HL-60 (cell line): ENCODE data around the gene DNAH17.

Experiments
- DNase-seq, 2 experiments: peaks; one replicate each; pipeline ENCODE4 v3.0.0-alpha.2; 2010 to 2020; ENCODE audit warnings: low read depth in 1 of 2, low spot score in 1 of 2
- H3K27ac ChIP-seq: fragments of 250-450 bp; sonication (Bioruptor Pico); replicated peaks from 2 replicates; pipeline ENCODE4 v1.5.1; 2020; ENCODE audit warnings: mild to moderate bottlenecking, moderate library complexity
- H3K27me3 ChIP-seq: fragments of 250-450 bp; sonication (Bioruptor Pico); 2 replicates; pipeline ENCODE4 v1.5.1; 2021; ENCODE audit warnings: mild to moderate bottlenecking, moderate library complexity; ENCODE audit not compliant: insufficient read depth, poor library complexity, severe bottlenecking
- H3K4me3 ChIP-seq: replicated peaks from 2 replicates; pipeline ENCODE4 v1.5.1; 2011; ENCODE audit warnings: mild to moderate bottlenecking, control low read depth, low read length; ENCODE audit not compliant: insufficient read depth
- GABPA ChIP-seq: IDR thresholded peaks from 2 replicates; pipeline ENCODE4 v1.6.1; 2012; ENCODE audit warnings: low read depth
- POLR2AphosphoS5 ChIP-seq: IDR thresholded peaks from 2 replicates; pipeline ENCODE4 v1.6.1; 2012; ENCODE audit warnings: low read depth
- SPI1 ChIP-seq: IDR thresholded peaks from 2 replicates; pipeline ENCODE4 v1.6.1; 2012; ENCODE audit warnings: low read depth, mild to moderate bottlenecking, borderline replicate concordance
- TF ChIP-seq, protein P1 (sequence below): IDR thresholded peaks from one replicate; pipeline ENCODE4 v1.5.1; 2011; ENCODE audit warnings: low read length, control low read depth, inconsistent platforms; ENCODE audit not compliant: insufficient read depth
- TF ChIP-seq, protein P2 (sequence below): IDR thresholded peaks from 2 replicates; pipeline ENCODE4 v1.6.1; 2012; ENCODE audit warnings: low read depth; ENCODE audit not compliant: insufficient replicate concordance

The DNAH17 gene

DNA sequence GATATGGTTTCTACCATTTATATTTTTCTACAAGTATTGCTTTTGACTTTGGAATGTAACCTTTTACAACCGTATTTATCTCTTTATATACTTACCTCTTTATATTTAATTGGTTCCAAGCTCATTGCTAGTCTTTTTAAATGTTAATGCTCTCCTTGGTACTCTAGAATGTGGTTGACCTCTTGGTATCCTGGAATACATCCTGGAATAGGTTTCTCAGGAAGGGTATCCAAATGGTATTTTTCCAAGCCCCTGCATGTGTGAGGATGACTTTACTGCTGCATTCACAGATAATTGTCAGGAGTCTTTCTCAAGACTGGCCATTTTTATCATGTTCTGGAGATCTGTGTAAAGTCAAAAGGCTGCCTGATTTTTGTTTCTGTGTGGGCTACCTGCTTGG lies 30.2 kb downstream of the DNAH17 start:
- H3K27me3 ChIP-seq, result no peaks in the 10 kb centered on the region
- DNase-seq, result no peak
- TF ChIP-seq, protein P1, sequence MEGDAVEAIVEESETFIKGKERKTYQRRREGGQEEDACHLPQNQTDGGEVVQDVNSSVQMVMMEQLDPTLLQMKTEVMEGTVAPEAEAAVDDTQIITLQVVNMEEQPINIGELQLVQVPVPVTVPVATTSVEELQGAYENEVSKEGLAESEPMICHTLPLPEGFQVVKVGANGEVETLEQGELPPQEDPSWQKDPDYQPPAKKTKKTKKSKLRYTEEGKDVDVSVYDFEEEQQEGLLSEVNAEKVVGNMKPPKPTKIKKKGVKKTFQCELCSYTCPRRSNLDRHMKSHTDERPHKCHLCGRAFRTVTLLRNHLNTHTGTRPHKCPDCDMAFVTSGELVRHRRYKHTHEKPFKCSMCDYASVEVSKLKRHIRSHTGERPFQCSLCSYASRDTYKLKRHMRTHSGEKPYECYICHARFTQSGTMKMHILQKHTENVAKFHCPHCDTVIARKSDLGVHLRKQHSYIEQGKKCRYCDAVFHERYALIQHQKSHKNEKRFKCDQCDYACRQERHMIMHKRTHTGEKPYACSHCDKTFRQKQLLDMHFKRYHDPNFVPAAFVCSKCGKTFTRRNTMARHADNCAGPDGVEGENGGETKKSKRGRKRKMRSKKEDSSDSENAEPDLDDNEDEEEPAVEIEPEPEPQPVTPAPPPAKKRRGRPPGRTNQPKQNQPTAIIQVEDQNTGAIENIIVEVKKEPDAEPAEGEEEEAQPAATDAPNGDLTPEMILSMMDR, result no peak
- TF ChIP-seq POLR2AphosphoS5 (no peak), SPI1 (no peak), GABPA (no peak)
- TF ChIP-seq, protein P2, sequence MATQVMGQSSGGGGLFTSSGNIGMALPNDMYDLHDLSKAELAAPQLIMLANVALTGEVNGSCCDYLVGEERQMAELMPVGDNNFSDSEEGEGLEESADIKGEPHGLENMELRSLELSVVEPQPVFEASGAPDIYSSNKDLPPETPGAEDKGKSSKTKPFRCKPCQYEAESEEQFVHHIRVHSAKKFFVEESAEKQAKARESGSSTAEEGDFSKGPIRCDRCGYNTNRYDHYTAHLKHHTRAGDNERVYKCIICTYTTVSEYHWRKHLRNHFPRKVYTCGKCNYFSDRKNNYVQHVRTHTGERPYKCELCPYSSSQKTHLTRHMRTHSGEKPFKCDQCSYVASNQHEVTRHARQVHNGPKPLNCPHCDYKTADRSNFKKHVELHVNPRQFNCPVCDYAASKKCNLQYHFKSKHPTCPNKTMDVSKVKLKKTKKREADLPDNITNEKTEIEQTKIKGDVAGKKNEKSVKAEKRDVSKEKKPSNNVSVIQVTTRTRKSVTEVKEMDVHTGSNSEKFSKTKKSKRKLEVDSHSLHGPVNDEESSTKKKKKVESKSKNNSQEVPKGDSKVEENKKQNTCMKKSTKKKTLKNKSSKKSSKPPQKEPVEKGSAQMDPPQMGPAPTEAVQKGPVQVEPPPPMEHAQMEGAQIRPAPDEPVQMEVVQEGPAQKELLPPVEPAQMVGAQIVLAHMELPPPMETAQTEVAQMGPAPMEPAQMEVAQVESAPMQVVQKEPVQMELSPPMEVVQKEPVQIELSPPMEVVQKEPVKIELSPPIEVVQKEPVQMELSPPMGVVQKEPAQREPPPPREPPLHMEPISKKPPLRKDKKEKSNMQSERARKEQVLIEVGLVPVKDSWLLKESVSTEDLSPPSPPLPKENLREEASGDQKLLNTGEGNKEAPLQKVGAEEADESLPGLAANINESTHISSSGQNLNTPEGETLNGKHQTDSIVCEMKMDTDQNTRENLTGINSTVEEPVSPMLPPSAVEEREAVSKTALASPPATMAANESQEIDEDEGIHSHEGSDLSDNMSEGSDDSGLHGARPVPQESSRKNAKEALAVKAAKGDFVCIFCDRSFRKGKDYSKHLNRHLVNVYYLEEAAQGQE, result no peak
- no peak overlapping the region for H3K27ac ChIP-seq
- H3K4me3 ChIP-seq, result no peak overlapping the region

DNA sequence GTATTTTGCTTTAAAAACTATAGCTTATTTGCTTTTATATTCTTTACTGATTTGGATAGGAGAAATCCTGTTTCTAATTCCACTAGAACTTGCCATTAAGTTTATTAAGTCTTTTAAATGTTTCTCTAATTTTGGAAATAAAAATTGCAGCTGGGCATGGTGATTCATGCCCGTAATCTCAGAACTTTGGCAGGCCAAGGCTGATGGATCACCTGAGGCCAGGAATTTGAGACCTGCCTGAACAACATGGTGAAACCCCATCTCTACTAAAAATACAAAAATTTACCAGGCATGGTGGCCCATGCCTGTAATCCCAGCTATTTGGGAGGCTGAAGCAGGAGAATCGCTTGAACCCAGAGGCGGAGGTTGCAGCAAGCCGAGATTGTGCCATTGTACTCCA lies 30.7 kb downstream of the DNAH17 start:
- Histone ChIP-seq H3K4me3 (no peak overlapping the region), H3K27me3 (no peaks in the 10 kb centered on the region), H3K27ac (no peak overlapping the region)
- no peak for DNase-seq
- TF ChIP-seq, protein P1, result no peak
- TF ChIP-seq POLR2AphosphoS5, result no peak
- TF ChIP-seq SPI1, result no peak
- TF ChIP-seq, protein P2, result no peak
- no peak for TF ChIP-seq GABPA

DNA sequence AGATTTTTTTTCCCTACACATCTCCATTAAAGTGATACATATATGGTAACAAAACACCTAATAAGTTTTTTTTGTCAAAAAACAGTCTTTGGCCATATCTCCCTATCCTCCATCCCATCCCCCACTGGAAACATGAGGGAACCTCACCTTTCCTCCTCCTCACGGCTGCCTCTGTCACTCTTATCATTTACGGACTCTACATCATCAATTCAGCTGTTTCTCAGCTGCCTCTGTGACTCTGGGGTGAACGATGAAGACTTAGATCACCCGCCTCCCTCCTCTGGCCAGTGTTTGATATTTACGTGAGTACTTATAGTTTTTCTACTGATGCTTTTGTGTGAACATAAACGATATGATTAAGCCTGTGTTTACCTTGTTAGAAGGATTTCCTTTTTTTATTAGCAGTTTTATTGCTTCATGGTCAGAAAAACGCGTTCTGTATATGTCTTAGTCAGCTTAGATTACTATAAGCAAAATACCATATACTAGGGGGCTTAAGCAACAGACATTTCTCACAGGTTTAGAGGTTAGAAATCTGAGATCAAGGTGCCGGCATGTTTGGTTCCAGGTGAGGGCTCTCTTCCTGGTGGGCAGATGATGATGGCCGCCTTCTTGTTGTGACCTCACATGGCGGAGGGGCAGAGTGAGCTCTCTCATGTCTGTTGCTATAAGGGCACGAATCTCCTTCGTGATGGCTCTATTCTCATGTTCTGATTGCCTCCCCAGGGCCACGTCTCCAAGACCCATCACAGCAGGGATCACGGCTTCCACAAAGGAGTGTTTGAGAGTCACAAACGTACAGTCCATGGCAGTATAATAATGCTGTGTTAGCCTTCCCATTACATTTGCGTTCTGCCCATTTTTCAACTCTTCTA lies 32.1 kb downstream of the DNAH17 start:
- no peaks in the 10 kb centered on the region for H3K27me3 ChIP-seq
- no peak for DNase-seq
- TF ChIP-seq, protein P1, result no peak
- TF ChIP-seq GABPA (no peak), SPI1 (no peak)
- TF ChIP-seq, protein P2, result no peak
- no peak overlapping the region for H3K4me3 ChIP-seq
- no peak overlapping the region for H3K27ac ChIP-seq
